HG03342 (cell line): ENCODE data around the gene VEGFC.
A peak's percentile ranks its signal among the peaks of the same experiment; 100 is the strongest.

ENCODE experiments used
- ATAC-seq: cut with Tn5 transposase; IDR thresholded peaks from one replicate; pipeline ENCODE4 v1.9.1; 2021; ENCODE audit warnings: mild to moderate bottlenecking, moderate library complexity; ENCODE audit not compliant: unreplicated experiment

VEGFC gene, protein sequence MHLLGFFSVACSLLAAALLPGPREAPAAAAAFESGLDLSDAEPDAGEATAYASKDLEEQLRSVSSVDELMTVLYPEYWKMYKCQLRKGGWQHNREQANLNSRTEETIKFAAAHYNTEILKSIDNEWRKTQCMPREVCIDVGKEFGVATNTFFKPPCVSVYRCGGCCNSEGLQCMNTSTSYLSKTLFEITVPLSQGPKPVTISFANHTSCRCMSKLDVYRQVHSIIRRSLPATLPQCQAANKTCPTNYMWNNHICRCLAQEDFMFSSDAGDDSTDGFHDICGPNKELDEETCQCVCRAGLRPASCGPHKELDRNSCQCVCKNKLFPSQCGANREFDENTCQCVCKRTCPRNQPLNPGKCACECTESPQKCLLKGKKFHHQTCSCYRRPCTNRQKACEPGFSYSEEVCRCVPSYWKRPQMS

DNA sequence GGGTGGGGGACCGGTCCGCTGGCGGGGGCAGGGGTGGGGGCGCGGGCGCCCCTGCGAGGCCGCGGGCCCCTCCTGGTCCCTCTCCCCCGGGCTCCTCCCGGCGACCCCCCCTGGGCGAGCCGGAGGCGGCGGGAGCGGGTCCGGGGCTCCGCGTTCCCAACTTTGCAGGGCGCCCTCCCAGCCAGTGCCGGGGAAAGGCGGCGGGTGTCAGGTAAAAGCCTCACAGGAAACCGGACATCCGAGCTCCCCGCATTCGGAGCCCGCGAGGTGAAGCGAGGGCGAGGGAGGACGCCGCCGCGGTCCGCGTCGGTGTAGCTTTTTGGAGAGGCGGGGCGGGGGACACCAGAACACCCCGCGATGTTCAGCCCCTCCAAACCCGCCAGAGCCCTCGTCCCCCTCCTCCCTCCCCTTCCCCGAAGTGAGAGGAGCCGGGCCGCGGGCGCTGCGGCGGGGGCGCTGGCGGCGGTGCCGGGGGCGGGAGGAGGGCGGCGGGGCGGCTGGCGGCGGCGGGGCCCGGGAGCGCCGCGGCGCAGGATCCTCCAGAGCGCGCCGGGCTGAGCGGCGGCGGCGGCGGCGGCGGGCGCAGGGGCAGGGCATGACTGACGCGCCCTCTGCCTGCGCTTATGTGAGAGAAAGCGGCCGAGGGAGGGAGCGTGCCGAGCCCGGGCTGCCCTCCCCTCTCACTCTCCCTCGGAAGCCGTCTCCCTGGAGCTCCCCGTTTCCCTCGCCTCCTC is at the start of gene VEGFC:
VEGFC (minus strand) TSS at position 597 of the 734 bp plus-strand sequence. CDS start 611 bp downstream, outside the sequence.
- ATAC-seq, result peak; percentile 72

DNA sequence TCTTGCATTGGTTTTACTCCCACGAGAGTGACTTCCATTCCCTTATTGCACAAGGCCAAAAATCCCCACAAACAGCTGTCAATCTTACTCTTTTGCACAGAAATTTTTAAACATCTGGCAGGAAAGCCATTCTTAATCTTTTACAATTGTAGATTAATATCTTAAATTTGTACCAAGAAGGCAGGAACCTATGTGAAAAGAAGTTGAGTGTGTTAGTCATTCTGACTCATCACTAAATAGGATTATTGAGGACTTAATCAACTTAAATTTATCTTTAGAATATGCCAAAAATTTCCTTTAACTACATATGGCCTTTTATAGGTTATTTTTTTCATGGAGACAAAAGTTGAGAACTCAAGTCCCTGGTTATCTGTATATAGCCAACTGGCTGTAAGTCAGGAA is 49.0 kb upstream of the VEGFC start:
- no peak for ATAC-seq

DNA sequence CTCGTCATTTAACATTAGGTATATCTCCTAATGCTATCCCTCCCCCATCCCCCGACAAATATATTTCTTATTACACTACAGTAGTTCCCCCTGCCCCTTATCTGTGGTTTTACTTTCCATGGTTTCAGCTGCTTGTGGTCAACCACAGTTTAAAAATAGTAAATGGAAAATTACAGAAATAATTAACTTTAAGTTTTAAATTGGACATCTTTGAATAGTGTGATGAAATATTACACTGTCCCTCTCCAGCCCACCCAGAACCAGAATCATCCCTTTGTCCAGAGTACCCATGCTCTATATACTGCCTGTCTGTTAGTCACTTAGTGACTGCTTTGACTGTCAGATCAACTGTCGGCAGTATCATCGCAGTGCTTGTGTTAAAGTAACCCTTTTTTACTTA is 47.4 kb upstream of the VEGFC start:
- ATAC-seq, result no peak

DNA sequence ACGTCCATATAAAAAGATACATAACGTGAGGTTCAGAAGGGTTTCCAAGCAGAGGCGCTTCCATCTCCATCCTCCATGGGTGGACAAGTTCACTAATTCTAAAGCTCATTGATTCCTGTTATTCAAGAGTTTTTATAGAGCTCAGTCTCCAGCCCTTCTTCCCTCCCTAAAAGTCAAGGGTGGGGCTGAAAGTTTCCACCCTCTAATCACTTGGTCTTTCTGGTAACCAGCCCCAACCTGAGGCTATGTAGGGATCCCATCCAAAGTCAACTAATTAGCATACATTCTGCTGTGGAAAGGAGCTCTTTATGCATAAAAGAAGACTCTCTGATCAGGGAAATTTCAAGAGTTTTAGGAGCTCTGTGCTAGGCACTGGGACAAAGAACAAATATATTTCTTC is 46.9 kb upstream of the VEGFC start:
- no peak for ATAC-seq

DNA sequence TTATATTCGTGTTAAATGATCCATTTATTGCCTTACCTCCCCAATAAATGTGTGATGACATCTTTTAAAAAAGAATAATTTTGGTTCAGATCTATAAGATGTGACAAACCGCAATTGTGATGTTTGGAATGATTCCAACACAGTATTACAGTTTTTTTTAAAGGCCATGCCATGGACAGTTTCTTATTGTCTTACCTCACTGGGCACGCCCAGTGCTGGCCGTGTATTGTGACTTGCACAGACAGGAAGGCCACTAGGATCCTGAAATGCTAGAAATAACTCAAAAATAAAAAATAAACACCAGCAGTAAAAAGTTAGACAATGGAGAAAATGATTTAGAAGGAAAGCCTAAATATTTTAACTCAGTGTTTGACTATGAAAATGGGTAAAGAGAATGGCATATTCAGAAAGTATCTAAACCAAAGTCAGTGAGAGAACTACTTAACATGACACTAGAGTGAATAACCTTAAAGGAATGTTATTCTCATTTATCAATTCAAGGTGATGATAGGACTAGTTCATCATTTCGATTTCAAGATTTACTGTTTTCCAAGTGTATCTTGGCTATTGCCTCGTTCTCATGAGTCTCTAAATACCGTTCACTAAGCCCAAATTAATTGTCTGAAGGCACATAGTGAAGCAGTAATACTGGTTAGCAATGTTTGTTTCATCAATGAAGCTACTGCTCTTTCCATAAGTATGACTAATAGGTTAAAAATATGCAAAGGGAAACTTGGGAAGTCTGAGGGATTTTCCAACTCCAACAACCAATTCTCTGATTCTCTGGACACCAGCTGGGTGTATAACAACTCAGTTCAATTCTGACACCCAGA is 46.1 kb upstream of the VEGFC start:
- ATAC-seq, result no peak

DNA sequence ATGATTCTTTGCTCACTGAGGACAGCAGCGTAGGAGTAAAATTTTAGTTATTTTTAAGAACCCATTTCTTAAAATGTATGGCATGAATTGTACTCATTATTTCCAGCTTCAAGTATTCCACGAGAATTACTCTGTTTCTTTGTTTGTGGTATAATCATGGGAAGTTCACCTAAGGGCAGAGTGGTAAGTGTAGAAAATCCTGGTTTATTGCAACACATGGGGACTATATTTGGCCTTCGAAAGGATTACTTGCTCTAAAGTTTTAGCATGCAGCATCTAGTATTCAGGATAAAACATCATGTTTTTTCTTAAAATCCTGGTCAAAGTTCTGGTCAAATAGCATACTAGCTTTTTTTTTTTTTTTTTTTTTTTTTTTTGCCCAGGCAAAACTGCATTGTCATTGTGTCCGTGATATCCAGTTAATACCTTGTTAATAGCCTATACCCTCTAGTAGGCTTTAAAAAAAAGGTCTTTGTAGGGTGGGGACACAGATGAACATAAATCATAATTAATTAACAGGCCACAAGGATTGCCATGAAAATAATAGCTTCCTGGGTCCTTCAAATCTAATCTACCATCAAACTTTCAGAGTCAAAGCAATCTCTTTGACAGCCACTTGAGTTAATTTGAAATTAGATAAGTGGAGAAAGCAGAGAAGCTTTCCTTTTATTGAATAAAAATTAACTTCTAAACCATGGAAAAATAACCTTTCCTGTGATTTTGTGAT is 44.6 kb upstream of the VEGFC start:
- no peak for ATAC-seq

DNA sequence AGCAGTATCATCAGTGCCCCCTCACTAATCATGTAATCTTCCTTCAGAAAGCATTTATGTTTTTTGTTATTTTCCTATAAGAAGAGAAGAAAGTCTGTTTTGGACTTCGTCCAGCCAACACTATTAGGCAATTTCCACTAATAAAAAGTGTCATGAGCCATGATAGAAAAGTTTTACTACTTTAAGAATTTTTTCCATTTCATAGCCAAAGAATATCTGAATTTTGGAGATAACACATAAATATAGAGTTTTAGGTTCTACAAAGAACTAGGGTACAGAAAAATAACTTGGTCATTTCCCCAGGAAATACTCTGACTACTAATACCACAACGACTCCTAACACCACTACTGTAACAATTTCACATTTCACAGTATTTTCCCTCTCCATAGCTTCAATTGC is 41.8 kb upstream of the VEGFC start:
- ATAC-seq, result no peak

DNA sequence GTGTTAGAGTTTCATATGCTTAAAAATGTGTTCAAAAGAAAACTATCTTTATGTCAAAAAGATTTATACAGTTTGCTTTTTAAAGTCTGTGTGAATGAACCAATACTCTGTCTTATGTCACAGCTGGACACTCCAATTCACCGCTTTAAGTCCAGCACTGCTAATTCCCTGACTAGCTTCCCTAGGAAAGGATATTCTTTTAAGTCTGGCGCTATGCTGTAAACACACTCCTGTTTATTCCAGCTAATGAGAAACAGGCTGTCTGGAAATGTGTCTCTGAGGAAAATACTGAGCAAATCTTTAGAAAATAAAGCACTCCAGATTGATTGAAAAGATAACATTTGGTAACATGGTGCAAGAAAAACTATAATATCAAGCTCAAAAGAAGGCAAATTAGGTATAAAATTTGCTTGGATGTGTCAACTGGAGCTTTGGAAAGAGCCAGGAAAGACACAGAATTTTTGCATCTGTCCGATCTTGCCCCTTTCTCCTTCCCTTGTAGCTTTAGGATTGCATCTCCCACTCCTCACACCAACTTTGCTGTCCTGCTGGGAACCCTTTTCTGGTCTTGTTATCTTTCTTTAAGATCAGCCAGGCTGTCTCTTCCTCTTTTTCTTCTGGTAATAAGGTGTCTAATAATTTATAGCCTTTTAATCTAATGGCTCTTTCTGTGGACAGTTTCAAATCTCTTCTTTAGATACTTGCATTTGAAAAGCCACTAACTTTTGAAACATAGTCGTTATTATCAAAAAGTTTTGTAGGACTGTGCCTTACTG is 40.9 kb upstream of the VEGFC start:
- ATAC-seq, result no peak

DNA sequence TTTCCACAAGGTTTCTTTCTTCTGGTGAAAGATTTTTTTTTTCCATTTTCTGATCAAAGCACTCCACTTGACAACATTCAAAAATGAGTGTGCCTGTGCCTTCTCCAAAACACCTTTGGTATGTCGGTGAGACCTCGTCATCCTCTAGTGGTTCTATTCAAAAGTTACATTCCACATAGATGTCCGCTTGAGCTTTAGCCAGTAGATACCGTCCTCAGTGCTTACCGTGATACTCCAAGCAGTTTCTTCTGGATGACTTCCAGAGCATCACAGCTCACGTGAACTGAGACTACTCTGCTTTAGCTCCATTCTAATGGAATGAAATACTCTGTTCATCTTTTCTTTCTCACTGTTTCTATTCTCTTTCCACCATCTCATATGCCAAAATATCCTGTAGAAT is 38.2 kb upstream of the VEGFC start:
- no peak for ATAC-seq

DNA sequence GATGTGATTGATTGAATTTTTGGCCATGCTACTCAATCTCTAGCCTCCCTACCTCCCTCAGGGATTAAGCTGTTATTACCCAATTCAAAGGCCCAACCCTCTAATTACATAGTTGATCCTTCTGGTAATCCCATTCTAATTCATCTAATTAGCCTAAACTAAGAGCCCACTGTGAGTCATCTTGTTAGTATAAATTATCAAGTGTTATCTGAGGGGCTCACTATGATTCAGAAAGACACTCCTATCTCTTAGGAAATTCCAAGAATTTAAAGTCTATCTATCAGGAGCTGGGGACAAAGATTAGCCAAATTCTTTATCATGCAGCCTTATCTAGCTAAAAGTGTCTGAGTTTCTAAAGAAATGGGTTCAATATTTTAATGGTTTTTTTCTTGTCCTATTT is 32.9 kb upstream of the VEGFC start:
- no peak for ATAC-seq

DNA sequence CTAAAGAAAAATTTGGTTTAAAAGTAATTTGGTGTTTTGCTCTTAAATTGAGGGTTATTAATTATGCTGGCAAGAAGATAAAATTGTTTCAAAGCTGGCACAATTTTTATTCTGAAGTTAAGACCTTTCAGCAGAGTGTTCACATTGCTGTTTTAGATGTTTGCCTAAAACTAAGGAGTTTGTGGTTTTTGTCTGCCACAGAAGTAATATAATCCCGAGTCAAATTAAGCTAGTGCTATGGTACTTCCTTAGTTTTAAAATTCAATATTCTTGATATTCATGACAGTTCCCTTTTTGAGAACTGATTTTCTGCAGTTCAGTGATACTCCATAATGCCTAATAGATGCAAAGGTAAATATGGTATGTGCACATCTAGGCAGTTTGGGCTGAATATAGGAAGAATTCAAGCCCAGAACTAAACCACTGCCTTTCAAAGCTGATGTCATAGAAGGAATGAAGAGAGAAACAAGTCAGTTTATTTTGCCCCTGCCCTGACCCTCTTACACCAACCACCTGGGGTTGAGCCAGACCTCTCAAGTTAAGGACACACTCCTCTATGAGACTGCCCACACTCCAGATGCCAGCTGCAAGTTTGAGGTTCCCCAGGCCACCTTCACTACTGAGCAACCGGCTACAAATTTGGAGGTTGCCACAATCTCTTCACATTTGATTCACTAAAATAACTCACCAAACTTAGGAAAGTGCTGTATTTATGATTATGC is 32.1 kb upstream of the VEGFC start:
- no peak for ATAC-seq

DNA sequence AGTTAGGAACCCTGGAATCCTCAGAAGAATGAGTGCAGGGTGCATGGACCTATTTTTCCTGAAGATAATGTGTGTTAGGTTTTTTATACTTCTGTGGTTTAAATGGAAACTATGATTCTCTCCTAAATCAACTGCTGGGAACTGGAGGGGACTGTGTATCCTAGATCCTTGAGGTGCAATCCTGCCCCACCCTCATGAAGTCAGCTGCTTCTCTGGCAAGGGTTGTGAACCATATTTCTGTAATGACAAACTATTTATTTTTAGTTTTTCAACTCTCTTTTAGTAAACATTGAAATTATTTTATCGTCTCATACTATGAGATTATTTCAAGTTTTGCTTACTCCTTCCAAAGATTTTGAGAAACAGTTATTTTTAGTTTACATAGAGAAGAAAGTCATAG is 25.8 kb upstream of the VEGFC start:
- ATAC-seq, result no peak

DNA sequence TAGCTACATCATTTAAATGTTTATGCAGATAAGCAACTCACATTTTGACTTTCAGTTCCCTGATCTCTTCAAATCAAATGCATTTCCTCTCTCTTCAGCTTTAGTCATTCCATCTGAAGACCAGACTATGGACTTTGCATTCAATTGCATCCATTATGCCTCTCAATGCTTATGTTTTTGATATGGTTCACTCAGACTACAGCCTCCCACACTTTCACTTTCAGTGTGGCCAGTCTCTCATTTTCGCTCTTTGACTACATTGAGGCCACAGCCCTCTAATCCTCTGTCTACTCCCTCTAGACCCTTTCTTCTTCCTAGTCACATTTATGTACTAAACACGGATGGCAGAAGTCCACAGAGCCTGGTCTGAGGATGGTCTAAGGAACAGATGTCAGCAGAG is 24.5 kb upstream of the VEGFC start:
- ATAC-seq, result peak; percentile 75

DNA sequence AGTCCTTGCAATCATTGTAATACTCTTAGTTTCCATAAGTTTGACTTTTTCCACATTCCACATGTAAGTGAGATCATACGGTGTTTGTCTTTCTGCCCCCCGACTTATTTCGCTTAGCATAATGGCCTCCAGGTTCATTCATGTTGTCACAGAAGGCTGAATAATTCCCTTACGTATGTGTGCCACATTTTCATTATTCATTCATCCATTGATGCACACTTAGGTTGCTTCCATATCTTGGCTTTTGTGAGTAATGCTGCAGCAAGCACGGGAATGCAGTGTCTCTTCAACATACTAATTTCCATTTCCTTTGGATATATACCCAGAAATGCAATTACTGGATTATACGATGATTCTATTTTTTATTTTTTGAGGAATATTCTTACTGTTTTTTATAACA is 22.0 kb upstream of the VEGFC start:
- ATAC-seq, result no peak

DNA sequence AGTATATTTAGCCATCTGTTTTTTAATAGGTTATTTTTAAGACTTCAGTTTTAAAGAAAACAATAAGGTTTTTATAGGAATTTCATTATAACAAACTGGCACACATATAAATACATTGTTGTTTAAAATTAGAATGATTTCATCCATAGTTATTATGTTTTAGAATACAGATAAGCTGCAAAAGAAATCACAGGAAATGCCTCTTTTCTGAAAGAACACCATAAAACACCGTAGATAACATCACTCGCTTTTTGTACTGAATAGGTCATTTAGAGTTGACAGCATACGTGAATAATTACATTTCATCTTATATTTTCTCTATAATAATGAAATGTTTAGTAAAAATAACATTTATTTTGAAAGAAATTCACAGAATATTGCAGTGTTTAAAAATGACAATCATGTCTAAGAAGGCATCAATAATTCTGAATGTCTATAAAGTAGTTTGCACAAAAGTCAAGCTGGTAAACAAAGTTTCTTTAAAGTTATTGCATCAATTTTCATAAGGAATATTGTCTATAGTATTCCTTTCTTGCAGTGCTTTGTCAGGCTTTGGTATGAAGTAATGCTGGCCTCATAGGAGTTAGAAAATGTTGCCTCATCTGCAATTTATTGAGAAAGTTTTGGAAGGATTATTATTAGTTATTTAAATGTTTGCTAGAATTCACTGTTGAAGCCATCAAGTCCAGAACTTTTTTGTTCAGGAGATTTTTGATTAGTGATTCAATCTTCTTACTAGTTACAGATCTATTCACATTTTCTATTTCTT is 17.9 kb upstream of the VEGFC start:
- no peak for ATAC-seq

DNA sequence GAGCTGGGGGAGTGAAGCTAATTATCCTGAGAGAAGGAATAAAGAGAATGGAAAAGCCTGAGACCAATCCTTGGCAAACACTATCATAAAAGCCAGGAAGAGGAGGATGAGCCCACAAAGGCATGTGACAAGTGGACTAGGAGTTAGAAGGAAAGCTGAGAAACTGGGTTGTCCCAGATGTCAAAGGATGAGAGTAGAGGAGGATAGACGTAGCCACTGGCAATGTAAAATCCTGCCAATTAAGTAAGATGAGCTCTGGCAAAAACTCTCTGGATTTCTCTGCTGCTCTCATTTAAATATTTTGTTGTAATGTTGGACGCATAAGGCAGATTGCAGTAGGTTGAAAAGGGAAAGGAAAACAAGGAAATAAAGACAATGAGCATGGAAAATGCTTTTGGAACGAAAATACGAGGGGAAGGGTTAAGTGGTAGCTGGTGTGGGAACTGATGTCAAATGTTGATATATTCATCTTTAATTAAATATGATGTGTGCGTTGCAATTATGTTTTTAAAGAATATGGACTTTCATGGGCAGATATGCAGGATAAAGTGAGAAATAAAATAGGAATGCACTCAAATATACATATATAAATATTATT is 14.2 kb upstream of the VEGFC start:
- no peak for ATAC-seq

DNA sequence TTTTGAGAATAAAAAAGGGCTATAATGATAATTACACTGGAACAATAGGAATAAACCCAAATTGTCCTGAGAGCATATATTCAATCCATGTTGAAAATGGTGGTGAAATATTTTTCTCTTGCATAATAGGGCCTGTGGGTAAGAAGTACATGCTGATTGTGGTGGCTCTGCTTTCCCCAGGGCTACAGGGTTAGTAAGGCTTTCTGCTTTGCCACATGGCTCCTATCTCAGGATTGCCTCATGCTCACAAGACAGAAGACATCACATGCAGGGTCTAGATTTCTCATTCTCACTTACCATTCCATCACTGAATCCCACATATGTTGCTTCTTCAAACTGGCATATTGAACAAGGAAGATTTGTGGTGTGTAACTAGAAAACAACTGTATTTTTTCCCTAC is 12.4 kb upstream of the VEGFC start:
- ATAC-seq, result no peak

DNA sequence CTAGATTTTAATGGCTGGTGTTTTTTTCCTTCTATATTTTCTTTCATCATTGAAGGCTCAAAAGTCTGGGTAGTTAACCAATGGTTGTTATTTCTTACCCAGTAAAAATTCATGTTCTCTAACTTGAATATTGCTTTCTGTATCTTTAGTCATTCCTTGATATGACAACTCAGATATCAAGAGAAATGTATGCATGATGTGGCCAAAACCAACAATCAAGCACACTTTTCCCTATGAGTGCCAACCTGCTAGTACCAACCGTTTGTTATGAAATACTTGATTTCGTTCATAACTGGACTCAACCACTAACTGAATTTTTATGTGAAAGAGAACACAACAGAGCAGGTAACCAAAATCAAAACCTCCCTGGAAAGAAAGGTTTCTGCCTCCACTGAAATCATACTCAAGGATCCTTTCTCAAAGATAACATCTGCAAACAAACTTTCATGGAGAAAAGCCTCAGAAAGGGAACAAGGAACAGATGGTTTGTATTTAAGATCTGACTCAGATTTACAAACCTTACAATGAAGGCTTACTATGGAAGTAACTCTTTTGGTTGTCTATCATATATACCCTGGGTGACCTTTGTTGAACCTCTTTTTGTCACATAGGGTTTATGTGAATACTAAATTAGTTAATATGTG is 8.3 kb upstream of the VEGFC start:
- ATAC-seq, result no peak
